ENCODE measurements around the gene ICAM1.

ICAM1 gene

GRCh38 chr19:10328558-10329429 is 57.9 kb downstream of the ICAM1 start:
- DNase-seq, result no peak

DNA sequence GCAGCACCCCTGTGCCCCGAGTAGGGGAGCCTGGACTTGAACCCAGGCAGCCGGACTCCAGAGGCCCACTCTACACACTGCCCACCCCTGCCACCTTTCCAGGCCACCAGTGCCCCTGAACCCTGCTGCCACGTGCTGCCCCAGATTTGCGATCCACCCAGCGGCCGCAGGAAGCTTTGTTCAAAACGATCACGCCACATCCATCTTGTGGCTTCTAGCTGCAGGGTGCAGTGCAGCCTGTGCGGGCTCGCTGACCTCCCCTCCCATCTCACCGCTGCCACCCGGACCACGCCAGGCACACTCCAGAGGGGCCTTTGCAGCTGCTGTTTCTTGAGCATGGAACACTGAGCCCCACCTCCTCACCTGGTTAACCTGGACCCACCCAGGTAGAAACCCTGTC is 58.6 kb downstream of the ICAM1 start:
- no peak for DNase-seq

DNA sequence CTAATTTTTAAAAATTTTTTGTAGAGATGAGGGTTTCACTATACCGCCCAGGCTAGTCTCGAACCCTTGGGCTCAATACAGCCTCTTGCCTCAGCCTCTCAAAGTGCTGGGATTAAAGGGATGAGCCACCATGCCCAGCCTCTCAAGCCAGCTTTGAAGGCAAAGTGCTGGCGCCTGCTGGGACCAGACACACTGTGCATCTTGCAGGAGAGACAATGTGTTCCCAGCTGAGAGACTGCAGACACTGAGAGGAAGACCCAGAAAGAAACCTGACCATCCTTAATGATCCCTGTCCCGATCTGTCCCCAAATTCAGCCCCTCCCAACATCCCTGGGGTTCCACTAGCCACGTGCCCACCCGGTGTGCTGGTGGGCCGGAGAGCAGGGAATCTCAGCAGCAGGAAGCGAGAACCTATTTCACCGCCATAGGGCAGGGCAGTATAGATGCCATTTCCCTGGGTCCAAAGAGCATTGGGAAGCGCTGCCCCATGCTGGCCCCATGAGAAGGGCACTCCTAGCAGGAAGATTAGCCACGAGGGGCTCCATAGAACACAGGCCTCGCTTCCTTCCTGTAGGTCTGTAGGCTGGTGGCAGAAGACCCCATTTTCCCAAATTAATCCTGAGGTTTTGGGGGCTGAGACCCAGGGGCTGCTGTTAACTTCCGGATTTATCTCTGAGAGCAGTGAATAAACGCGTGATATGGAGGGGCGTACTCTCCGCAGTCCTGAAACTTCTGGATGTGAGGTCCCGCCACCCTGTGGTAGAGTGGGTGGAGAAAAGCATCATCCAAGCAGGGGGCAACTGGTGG is 61.4 kb downstream of the ICAM1 start:
- no peak for DNase-seq

- DNase-seq, result peak; percentile 99
These were observed 62.2 kb downstream of the ICAM1 start, which contains the start of gene RAVER1 for GRCh38 chr19:10332965-10333757. RAVER1 (minus strand) TSS chr19:10333529; CDS start chr19:10333507, 22 bp downstream.

DNA sequence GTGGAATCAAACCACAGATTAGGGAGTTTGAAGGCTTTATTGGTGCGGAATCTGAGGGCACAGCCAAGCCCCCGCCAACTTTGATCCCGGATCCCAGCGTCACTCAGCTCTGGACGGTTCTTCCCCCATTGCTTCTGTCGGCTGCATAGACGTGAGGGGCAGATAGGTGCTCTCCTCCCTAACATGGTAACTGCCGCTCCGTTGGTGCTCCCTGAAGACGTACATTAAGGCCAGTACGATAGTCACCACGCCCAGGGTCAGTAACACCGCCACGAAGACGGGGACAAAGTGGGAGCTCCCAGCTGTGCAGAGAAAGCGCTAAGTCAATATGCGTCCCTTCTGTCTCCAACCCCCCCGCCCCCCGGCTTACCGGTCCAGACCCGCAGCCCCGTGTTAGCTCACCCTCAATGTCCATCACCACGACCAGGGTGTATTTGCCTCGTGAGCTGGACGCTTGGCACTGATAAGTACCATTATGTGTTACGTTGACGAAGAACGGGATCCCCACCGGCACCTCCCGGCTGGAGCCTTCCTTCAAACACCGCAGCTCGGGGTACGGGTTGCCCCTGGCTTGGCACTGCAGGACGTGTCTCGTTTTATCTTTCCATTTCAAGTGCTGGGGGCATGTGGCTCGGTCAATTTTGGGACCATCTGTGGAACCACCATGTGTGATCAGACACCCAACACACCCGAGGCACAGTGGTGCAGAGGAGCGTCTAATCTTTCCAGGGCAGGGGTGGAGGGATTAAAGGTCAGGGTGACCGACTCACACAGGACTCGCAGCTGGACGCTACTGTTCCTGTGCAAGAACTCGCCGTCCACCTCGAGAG is 63.1 kb downstream of the ICAM1 start:
- DNase-seq, result peak; percentile 61

DNA sequence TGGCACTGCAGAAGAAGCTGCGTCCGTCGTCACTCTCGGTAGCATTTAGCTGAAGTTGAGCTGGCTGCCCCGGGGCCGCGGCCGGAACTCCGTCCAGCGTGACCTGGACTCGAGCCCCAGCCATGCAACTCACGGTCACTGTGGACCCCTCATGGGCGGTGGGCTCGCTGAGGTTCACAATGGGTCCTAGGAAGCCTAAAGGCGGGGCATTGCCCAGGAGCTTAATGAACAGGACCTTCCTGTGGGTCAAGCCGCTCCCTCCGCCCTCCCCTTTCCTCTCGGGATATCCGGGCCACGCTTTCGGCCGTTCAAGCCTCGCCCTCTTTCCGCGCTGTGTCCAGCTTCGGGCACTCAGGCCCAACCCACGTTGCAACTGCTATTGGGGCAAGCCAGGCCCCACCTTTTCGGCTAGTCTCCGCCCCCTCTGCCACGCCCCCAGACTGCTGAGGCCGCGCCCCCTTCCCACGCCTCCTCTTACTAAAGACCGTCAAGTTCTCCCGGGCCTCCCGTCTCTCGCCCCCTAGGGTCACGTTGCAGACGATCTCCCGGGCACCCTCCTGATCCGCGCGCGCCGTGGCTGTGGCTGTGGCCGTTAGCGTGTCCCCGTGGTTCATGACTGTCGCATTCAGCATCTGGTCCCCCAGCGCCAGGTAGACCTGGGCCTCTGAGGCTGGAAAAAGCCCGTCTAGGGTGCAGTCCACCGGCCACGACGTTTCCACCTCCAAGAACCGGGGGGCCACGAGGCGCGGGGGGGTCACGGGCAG is 63.9 kb downstream of the ICAM1 start:
- peak; percentile 88 for DNase-seq

DNA sequence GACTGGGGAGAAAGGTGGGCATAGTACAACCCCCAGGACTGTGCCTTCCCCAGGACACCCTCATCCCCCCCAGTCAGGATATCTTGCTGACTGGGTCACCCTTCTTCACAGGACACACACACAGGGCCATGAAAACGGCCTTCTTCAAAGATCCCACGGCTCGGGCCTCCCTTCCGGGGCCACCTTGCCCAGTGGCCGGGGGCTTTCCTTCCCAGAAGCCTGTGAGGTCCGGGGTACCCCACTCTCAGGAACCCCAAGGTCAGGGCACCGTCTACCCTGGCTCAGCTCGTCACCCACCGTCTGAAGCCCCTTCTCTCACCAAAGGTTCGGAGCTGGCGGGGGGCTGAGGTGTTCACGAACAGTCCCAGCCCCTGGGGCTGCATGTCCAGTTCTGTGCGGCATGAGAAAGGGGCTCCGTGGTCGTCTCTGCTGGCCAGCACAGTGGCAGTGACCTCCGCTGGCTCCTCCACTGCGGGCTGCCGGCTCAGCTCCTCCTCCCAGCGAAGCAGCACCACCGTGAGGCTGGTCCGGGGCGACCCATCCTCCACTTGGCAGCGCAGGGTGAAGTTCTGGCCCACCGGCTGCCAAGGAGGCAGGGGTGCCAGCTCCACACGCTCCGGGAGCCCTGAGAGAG is 64.5 kb downstream of the ICAM1 start:
- no peak for DNase-seq

All from NCI-H146 (cell line).